Chondrocyte (in vitro differentiated cells): ENCODE measurements around the gene UACA. TPM values are rescaled to one million over a fixed set of nuclear protein-coding genes. Genes with fewer than 3 reads are reported as not detected.

ENCODE experiments used
- DNase-seq: peaks from one replicate; pipeline ENCODE4 v3.0.0; 2021; ENCODE audit warnings: mixed read lengths, low spot score
- H3K27ac Mint-ChIP-seq: one replicate; pipeline ENCODE4 v1.8.0; 2021; ENCODE audit warnings: mild to moderate bottlenecking, moderate library complexity, mixed read lengths; ENCODE audit not compliant: unreplicated experiment
- H3K27me3 Mint-ChIP-seq: 2 replicates; pipeline ENCODE4 v1.8.0; 2021; ENCODE audit warnings: low read depth, mixed read lengths
- H3K36me3 Mint-ChIP-seq: 2 replicates; pipeline ENCODE4 v1.8.0; 2021; ENCODE audit warnings: low read depth, mixed read lengths
- H3K4me1 Mint-ChIP-seq: 2 replicates; pipeline ENCODE4 v1.8.0; 2021; ENCODE audit warnings: low read depth, mild to moderate bottlenecking, mixed read lengths
- H3K4me3 Mint-ChIP-seq: one replicate; pipeline ENCODE4 v1.8.0; 2021; ENCODE audit warnings: mild to moderate bottlenecking, moderate library complexity, mixed read lengths; ENCODE audit not compliant: unreplicated experiment
- H3K9me3 Mint-ChIP-seq: 2 replicates; pipeline ENCODE4 v1.8.0; 2021; ENCODE audit warnings: low read depth, mixed read lengths
- total RNA-seq: library from RNA; stranded (reverse); gene quantifications from 3 replicates; pipeline ENCODE4 v1.2.1, GENCODE V29; 2021
- TF ChIP-seq, protein P1 (sequence below): fragments of 200-600 bp; sonication (generic); IDR thresholded peaks from 2 replicates; pipeline ENCODE4 v1.5.0; 2021; ENCODE audit warnings: antibody characterized with exemption, mild to moderate bottlenecking, moderate library complexity

Gene UACA
- total RNA-seq, 1 donor from 2014 or later: 249 TPM

GRCh38 chr15:70636540-70637165 lies 126.7 kb downstream of the UACA start:
- Mint-ChIP-seq H3K4me3 (no peak overlapping the region), H3K27ac (no peak overlapping the region), H3K27me3 (no peaks in the 10 kb centered on the region), H3K9me3 (no peaks in the 10 kb centered on the region), H3K4me1 (peaks cover 4% of the 10 kb centered on the region), H3K36me3 (peaks cover 38% of the 10 kb centered on the region)
- TF ChIP-seq, protein P1, sequence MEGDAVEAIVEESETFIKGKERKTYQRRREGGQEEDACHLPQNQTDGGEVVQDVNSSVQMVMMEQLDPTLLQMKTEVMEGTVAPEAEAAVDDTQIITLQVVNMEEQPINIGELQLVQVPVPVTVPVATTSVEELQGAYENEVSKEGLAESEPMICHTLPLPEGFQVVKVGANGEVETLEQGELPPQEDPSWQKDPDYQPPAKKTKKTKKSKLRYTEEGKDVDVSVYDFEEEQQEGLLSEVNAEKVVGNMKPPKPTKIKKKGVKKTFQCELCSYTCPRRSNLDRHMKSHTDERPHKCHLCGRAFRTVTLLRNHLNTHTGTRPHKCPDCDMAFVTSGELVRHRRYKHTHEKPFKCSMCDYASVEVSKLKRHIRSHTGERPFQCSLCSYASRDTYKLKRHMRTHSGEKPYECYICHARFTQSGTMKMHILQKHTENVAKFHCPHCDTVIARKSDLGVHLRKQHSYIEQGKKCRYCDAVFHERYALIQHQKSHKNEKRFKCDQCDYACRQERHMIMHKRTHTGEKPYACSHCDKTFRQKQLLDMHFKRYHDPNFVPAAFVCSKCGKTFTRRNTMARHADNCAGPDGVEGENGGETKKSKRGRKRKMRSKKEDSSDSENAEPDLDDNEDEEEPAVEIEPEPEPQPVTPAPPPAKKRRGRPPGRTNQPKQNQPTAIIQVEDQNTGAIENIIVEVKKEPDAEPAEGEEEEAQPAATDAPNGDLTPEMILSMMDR: peak; percentile 57
- no peak for DNase-seq

GRCh38 chr15:70635895-70636294 lies 127.5 kb downstream of the UACA start:
- Mint-ChIP-seq H3K27me3 (no peaks in the 10 kb centered on the region), H3K4me3 (no peak overlapping the region), H3K27ac (no peak overlapping the region), H3K9me3 (no peaks in the 10 kb centered on the region), H3K36me3 (peaks cover 38% of the 10 kb centered on the region), H3K4me1 (peaks cover 4% of the 10 kb centered on the region)
- TF ChIP-seq, protein P1: no peak
- DNase-seq: no peak

DNA sequence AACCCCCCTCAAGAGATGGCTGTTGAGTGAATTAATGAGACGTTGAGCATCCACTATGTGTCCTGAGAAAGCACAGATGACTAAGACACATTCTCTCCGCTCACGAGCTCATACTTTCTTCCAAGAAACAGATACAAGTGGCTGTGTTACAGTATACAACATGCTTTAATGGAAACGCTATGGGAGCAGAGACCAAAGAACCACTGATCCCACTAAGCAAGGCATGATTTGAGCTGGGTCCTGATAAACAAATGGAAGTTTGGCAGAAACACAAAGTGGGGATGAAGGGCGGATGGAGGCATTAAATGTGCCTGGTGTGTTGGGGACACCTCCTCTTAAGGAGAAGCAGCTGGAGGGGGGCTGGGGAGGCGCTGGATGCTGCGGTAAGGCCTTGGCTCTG lies 129.4 kb downstream of the UACA start:
- Mint-ChIP-seq H3K27ac (no peak overlapping the region), H3K36me3 (peaks cover 43% of the 10 kb centered on the region), H3K4me3 (no peak overlapping the region), H3K9me3 (no peaks in the 10 kb centered on the region), H3K4me1 (peaks cover 4% of the 10 kb centered on the region), H3K27me3 (no peaks in the 10 kb centered on the region)
- TF ChIP-seq, protein P1: no peak
- DNase-seq: no peak

- Mint-ChIP-seq H3K27ac (no peak overlapping the region), H3K36me3 (peaks cover 44% of the 10 kb centered on the region), H3K9me3 (no peaks in the 10 kb centered on the region), H3K4me1 (peaks cover 4% of the 10 kb centered on the region), H3K27me3 (no peaks in the 10 kb centered on the region), H3K4me3 (no peak overlapping the region)
- no peak for DNase-seq
- TF ChIP-seq, protein P1: no peak
Observed at GRCh38 chr15:70633103-70633831, 130.1 kb downstream of the UACA start.

DNA sequence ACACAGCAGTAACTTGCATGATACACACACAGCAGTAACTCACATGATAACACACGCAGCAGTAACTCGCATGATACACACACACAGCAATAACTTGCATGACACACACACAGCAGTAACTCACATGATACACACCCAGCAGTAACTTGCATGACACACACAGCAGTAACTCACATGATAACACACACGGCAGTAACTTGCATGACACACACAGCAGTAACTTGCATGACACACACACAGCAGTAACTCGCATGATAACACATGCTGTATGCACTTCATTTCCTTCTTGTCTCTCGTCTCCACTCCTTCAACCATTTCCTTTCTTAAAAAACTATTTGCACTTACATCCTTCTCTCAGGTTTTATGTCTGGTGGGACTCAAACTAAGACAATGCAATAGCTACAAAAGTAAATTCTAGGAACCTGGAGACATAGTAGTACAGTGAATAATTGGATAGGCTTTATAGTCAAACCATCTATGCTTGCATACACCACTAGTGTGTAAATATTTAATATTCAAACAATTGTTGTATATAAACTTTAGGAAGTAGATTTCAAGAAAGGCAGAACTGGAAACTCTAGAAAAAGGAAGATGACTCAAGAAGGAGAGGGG lies 130.8 kb downstream of the UACA start:
- peaks cover 4% of the 10 kb centered on the region for H3K4me1 Mint-ChIP-seq
- no peaks in the 10 kb centered on the region for H3K27me3 Mint-ChIP-seq
- peaks cover 43% of the 10 kb centered on the region for H3K36me3 Mint-ChIP-seq
- DNase-seq: no peak
- H3K4me3 Mint-ChIP-seq: no peak overlapping the region
- TF ChIP-seq, protein P1: no peak
- no peaks in the 10 kb centered on the region for H3K9me3 Mint-ChIP-seq
- no peak overlapping the region for H3K27ac Mint-ChIP-seq
